GM12801 (cell line): ENCODE results near the gene MYPOP.

Experiments
- TF ChIP-seq, protein P1 (sequence below): IDR thresholded peaks from one replicate; pipeline ENCODE4 v1.5.1; 2011; ENCODE audit warnings: control low read depth; ENCODE audit not compliant: insufficient read length; ENCODE audit errors: extremely low read depth

The MYPOP gene

DNA sequence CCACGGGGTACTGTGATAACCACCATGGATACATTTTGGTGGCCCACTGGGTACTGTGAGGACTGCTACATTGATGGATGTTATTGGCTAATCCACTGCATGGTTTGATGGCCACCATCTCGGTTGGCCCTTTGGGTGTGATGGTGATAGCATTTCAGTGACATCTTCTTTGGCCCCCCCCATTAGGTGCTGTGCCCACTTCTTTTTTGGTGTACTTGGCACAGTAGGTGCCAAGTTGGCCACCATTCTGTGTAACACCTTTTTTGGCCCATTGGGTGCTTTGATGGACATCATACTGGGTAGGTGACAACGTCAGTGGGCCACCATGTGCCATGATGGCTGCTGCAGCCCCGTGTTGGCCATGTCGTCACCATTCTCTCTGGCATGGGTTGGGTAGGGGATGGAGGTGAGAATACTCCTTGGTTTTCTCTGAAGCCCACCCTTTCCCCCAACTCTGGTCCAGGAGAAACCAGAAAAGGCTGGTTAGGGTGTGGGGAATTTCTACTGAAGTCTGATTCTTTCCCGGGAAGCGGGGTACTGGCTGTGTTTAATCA lies 29.1 kb downstream of the MYPOP start:
- TF ChIP-seq, protein P1, sequence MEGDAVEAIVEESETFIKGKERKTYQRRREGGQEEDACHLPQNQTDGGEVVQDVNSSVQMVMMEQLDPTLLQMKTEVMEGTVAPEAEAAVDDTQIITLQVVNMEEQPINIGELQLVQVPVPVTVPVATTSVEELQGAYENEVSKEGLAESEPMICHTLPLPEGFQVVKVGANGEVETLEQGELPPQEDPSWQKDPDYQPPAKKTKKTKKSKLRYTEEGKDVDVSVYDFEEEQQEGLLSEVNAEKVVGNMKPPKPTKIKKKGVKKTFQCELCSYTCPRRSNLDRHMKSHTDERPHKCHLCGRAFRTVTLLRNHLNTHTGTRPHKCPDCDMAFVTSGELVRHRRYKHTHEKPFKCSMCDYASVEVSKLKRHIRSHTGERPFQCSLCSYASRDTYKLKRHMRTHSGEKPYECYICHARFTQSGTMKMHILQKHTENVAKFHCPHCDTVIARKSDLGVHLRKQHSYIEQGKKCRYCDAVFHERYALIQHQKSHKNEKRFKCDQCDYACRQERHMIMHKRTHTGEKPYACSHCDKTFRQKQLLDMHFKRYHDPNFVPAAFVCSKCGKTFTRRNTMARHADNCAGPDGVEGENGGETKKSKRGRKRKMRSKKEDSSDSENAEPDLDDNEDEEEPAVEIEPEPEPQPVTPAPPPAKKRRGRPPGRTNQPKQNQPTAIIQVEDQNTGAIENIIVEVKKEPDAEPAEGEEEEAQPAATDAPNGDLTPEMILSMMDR: no peak

DNA sequence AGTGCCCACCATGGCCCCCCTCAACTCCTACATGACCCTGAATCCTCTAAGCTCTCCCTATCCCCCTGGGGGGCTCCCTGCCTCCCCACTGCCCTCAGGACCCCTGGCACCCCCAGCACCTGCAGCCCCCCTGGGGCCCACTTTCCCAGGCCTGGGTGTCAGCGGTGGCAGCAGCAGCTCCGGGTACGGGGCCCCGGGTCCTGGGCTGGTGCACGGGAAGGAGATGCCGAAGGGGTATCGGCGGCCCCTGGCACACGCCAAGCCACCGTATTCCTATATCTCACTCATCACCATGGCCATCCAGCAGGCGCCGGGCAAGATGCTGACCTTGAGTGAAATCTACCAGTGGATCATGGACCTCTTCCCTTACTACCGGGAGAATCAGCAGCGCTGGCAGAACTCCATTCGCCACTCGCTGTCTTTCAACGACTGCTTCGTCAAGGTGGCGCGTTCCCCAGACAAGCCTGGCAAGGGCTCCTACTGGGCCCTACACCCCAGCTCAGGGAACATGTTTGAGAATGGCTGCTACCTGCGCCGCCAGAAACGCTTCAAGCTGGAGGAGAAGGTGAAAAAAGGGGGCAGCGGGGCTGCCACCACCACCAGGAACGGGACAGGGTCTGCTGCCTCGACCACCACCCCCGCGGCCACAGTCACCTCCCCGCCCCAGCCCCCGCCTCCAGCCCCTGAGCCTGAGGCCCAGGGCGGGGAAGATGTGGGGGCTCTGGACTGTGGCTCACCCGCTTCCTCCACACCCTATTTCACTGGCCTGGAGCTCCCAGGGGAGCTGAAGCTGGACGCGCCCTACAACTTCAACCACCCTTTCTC lies 30.1 kb downstream of the MYPOP start:
- TF ChIP-seq, protein P1: no peak

DNA sequence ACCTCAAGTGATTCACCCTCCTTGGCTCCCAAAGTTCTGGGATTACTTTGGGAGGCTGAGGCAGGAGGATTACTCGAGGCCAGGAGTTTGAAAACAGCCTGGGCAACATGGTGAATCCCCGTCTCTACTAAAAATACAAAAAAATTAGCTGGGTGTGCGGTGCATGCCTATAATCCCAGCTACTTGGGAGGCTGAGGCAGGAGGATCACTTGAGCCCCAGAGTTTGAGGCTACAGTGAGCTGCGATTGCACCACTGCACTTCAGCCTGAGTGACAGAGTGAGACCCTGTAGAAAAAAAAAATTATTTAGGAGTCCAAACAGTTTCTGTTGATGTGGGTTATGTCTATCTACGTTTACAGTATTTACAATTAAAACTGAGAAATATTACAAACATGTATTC lies 31.6 kb downstream of the MYPOP start:
- TF ChIP-seq, protein P1: no peak

DNA sequence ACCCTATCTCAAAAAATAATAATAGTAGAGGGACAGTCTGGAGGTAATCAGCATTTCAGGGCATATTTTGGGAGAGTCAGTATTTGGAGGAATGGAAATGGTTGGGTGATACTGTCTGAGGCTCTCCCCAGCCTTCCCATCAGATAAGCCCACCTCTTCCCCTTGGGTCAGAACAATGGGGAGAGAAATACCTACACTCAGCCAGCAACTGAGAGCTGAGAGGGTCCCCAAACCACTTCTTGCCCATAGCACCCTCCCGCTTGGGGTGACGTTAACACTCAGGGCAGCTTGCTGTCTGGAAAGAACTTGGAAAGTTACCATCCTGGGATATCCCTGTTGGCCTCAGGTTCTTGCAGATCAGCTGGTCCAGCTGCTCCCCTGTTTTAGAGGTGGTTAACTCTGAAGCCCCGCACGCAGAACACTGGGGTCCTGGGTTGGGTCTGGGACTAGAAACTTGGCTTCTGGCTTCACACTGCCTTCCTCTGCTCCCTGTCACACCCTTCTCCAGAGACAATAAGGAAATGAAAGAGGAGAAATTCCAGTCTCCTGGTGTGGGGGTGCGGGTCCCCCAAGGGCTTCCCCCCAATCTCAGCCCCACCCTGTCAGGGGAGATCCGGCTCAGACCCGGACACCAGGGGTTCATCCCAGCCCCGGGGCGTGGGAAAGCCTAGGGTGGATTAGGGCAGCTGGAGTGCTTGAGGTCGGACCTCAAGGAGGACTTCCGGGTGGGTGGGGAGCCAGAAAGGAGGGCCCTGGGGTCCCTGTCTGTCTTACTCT lies 35.8 kb downstream of the MYPOP start:
- TF ChIP-seq, protein P1: no peak

DNA sequence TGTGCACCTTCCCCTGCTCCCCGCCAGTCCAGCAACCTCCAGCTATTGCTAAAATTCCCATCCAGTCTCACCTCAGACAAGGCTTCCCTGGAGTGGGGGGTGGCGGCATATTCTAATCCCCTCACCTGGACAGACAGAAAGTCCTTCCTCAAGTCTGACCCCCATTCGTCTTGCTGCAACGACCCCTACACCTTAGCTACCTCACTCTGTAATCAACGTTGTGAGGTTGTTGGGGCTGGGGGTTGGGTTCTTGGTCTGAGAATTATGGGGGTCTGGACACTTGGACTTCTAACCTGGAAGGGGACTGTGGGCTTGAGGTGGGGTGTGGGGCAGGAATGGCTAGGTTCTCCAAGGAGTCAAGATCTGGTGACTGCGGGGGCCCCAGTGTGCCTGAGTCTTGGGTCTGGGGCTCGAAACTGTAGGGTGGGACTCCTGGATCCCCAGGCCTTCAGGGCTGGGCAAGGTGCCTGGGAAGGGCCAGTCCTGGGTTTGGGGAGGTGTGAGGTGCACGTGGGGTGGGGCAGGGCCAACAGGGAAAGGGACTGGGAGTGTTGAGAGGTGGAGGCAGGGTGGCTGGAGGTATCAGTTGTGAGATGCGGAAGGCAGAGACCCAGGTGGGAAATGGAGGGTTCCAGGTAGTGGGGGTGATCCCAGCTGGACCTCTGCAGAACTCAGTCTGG lies 37.0 kb downstream of the MYPOP start:
- TF ChIP-seq, protein P1: no peak

DNA sequence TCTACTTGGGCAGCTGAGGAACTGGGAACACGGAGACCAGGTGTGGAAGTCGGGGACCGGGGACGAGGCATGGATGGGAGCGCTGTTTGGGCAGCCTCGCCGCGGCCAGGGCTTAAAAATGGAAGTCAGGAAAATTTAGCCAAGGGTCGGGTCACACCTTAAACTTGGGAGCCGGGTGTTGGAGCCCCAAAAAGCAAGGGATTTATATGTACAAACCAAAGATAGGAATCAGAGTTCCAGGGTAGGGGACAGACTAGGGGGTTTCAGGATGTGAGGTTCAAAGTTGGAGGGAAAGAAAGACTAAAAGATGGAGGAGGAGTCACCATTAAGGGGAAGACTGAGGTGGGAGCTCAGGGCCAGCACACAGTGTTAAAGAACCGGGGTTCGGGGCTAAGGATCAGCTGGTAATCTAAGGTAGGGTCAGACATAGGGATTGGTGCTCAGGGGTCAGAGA lies 37.8 kb downstream of the MYPOP start:
- TF ChIP-seq, protein P1: no peak
